Stimulated activated CD4-positive, alpha-beta T cell treated with anti-CD3 and anti-CD28 coated beads, Interleukin-4, amount 100 ng/mL, for 24 hours (primary cell): ENCODE results near the gene GPR39.

ENCODE experiments used
- DNase-seq: peaks from one replicate; pipeline ENCODE4 v3.0.0-alpha.2; 2020

The GPR39 gene

DNA sequence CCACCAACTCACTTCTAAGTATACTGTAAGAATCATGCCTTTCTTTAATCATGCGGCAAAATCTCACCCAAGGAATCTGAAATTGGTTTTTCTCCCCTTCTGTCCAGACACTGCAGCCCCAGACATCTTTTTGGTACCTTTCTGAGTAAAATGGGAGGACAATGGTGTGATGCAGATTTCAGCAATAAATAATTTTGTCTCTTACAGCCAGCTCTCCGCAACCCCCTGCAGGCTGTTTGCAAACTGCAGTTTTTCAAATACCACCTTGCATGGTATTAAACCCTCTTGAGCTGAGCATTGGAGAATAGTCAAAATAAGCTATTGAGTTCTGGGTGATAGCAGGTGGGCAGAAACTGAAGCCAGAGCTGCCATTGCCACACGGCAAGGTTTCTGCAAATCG lies 32.2 kb downstream of the GPR39 start:
- no peak for DNase-seq

DNA sequence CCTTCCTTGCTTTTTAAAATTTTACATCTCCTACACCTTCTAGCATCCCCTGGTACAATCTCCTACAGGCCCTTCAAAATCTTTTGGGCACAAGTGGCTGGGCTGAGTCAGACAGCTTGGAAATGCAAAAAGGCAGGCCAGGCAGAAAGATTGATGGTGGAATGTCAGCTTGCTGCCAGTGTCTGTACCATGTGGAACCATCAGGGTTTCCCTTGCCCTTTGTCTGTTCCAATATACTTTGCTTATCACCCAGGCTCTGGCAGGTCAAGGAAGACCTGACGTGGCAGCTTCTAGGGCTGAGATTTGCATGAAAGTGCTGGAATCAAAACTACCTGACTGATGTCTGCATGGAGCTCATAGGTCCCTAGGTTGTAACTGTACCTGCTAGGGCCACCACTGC lies 33.3 kb downstream of the GPR39 start:
- no peak for DNase-seq

DNA sequence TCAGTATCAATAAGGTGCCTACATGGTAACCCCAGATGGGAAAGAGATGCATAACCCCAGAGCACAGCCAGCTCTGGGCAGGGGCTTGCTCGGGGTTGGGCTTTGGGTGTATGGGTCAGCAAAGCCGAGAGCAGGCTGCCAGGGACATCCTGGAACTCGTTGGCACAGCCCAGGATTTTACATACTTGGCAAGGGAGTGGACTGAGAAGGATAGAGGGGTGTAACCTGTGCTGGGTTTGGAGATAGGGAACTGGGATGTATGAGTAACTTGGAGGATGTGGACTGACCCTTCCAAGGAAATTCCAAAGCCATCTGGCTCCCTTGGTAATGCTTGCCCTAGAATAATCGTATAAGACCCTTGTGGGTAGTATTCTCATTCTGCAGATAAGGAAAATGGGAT lies 44.2 kb downstream of the GPR39 start:
- no peak for DNase-seq

DNA sequence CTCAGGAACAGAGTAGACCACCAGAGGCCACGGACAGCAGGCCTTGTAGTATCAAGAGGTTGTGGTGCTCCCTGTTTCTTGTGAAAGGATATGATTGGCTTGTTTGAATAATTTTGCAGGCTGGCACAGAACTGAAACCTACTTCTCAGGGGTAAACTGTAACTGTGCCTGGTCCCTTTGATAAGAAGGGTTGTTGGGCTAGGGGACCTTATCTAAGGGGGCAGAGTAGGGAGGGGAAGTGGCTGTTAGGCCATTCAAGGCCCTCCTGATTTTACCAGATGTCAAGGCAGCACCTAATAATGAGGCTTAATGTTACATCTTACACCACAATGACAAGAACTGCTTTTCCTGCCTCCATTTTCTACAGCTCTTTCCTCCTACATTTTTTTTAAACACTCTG lies 45.6 kb downstream of the GPR39 start:
- DNase-seq = no peak

DNA sequence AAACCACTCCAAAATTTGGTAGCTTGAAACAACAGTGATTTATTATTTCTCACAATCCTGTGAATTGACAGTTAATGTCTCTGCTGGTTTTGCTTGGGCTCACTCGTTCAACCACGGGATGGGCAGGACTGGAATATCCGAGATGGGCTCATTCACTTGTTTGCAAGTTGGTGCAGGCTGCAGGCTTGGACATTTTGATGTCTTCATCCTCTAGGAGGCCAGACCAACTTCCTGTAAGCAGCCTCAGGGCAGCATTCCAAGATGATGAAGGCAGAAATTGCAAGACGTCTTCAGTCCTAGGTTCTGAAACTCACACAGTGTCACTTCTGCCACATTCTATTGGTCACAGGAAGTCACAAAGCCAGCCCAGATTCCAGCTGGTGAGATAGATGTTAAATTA lies 47.1 kb downstream of the GPR39 start:
- no peak for DNase-seq

DNA sequence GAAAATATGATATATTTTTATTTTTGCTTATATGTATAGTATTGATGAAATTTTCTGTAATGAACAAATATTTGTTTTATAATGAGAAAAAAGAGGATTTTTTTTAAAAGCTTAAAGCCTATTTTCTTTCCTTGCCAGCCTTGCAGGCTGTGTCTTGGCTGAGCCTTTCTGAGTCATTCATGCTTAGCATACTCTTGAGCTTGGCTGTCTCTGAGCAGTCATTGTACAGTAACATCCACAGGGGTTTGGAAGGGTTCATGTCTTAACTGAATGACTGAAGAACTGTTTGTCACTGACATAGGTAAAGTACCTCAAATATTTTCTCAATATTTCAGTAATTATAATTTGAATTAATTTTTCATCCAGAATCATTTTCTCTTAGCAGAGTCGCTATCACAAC lies 49.3 kb downstream of the GPR39 start:
- DNase-seq = no peak

DNA sequence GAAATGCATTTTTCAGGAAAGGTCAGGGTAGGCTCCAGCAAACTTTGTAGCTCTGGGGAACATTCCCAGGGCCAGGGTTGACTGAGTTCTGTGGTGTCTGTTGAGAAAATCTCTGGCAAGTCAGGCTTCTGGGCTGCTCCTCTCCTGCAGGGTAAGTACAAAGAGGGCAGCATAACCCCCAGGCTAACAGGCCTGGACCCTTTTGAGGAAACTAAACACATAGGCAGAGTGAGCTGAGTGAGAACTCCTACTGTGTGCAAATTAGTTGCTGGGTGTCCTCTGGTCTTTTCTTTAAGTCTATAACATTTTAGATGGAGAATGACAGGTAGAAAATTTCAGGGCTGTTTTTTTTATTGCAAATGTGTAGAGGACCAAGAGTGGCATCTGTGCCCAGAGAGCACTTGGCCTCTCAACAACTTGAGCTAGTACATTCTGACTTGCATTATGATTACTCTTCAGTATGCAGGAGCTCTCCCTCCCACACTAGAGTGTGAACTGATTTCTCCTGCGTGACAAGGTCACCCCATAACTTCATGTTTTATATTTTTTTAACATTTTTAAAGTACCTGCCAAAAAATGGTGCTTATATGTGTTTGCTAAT lies 49.9 kb downstream of the GPR39 start:
- DNase-seq = no peak

DNA sequence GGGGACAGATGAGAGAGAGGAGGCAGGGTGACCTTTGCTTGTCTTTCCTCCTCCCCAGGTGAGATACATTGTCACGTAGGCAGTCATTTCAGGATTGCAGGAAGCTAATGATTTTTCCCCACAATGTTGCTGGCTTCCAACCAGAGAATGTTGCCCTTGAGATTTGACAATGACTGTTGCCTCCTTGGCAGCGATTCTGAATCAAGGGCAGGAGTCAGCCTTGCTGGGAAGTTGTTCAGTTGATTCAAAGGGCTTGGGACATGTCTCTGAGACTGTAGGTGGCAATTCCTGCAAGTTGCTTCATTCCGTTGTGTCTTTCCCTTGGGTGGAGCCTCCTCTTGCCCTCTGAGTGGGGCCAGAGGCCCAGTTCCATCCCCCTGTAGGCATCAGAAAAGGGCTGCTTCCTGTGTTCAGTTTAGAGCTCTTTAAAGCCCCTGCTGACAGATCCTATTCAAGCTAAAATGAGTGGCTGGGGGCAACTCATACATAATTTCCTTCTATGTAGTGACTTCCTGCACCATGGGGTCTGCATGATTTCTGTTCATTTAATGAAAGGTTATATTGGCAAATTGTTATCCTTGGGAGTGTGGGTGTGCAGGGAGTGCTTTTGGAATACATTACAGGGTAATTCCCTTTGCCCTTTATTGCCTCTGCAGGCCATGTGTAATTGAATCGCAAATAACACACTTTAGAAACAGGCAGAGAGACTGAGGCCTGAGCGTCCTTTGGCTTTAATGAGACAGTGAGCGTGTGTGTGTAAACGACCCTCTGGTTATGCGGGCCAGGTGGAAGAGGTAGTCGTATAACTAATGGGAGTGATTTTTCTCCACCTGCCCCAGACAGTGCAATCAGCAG lies 52.4 kb downstream of the GPR39 start:
- DNase-seq = no peak

DNA sequence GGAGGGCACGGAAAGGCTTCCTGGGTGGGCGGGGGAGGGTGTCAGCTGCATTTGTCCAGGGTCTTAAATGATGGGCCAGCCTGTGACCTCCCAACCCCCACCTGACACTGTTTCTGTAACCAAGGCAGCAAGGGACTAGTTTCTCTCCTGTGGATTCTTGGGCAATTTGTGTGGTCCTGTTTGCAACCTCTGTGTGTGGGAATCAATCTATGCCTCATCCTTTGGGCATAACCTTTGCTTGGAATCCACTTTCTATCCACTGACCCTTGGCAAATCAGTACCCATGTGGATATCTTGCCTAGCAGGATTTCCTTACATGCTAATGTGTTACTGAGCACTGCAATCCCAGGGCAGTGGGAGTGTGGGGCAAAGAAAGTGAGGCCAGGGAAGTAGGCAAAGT lies 54.1 kb downstream of the GPR39 start:
- no peak for DNase-seq

DNA sequence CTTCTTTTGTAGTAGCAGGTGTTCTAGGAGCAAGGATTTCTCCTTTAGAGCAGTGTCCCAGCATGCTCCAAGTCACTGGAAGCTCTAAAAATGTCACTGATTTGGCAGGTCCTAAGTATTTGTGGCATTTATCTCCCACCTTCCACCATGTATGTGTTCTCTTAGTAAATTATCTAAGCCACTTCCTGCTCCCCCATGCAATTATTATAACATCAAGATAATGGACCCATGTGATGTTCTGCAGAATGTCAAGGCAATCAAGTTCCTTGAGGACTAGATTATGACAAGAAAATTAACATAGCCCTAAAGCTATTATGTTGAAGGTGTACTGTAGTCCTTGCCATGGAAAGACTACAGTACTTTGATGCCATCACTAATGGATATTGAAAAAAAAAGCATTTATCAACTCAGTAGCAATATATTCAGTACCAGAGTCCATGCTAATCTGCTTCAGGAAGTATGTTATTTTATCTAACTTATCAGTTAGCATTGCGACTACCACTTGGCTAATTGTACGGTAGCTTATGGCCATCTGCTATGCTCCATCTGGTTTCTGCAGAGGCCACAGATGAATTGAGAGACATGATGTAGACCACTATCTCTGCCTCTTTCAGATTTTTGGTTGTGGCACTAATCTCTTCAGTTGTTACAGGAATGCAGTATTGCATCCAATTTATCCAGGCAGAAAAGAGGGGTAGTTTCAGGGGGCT lies 56.7 kb downstream of the GPR39 start:
- no peak for DNase-seq

DNA sequence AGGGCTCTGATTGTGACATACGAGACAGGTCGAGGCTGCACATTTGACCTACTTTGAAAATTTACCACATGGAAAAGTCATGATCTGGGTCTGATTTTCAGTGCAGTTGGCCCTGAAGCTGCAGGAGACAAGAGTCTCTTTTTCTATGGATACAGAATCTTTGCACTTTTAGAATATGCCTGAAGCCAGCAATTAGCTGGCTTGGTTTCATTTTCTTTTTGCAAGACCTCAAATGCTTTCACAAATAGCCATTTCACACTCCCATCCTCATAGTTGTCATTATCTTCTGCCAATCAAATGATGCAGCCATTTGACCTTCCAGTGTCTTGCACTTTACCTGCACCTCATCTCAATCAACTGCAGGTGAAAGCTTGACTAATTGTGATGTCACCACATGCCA lies 59.0 kb downstream of the GPR39 start:
- no peak for DNase-seq

DNA sequence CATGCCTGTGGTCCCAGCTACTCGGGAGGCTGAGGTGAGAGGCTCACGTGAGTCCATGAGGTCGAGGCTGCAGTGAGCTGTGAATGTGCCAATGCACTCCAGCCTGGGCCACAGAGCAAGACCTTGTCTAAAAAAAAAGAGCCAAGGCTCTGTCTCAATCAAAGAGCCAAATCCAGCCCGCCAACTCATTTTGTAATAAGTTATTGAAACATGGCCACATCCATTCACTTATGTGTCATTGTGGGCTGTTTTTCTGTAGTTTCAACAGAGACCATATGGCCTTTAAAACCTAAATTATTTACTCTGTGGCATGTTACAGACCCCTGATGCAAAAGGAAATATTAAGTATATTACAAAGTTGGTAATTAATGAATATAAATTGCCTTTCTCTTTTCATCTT lies 60.8 kb downstream of the GPR39 start:
- no peak for DNase-seq

DNA sequence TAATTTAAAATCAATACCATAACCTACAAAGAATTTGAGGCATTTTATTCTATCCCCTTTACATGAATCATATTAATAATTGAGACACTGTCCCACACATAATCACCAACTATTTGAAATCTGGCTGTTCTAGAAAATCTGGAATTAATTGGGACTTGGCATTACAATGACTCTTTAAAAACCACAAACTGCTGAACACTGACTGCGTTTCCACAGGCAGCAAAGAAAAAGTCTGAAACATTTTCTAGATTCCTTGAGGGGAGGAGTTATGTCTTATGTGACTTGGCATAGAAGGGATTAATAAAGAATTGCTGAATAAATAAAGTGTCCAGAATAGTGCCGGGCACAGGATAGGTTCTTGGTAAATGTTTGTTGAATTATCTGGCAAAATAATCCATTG lies 61.4 kb downstream of the GPR39 start:
- DNase-seq = no peak

DNA sequence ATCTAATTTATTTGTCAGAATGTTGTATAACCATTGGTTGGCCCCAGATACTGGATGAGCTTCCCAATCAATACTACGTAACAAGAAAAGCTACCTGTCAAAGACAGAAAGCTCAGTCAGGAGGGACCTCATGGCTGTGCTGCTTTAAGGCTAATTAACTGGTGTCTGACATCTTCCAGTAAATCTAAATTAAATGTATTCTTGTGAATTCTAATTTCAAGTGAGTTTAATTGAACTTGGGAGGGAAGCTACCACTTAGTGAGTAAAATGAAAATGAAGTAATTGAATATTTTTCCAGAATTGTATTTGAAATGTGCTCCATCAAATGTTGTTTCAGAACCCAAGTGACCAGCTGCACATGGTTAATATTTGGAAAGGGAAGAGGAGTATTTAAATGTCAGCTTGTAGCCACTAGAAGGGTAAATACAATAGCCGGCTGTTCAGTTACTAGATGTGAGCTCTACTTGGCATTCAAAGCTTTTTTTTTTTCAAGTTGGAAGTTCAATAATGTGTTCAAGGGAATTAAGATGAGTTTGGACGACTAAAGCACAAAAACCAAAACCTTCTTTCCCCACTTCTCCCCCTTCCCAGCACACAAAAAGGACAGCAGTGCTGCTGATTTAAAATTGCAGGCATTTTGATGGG lies 62.0 kb downstream of the GPR39 start:
- DNase-seq = no peak

DNA sequence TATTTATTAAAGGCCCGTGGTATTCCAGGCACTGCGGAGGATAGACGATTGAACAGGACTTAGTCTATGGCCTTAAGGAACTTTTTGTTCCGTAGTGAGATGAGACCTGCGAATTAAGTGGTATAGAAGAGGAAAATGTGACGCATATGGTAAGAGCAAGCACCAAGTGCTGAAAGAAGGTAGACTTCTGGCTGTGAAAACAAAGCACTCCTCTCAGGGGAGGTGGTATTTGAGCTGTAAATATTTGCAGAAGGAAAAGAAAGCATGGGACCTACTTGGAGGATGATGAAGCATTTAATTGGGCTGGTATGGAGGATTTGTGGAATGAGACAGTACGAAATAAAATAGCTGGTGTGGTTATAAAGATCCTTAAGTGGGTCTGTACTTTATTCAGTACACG lies 62.5 kb downstream of the GPR39 start:
- no peak for DNase-seq

DNA sequence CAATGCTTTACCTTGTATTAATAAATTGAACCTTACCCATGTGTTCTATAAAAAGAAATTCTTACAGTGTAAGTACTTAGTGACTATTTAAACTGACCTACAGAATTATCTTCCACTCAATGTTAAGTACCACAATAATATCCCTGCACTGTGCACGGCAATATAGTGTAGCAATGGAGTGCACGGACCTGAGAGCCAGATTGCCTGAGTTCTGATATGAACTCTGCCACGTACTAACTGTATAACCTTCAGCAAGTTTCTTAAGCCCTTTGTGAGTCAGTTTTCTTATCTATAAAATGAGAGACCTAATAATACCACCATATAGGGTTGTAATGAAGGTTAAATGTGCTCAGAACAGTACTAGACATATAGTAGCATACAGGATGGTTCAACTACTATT lies 66.2 kb downstream of the GPR39 start:
- DNase-seq = no peak

DNA sequence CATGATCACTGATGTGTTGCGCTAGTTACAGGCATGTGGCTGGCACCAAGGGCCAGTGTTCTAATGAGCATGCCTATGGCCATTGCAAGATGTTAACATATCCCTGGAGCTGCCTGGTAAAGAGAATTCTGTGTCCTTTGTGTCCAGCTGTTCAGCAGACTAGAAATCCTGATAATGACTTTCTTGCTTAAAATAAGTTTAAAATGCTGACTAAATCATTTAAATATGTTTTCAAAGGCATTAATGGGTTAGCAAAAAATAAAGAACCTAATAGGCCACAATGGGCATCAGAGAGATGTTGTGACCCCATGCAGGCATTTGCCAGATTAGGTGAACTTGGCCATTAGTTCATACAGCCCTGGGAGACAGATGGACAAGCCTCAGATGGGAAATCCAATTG lies 67.5 kb downstream of the GPR39 start:
- no peak for DNase-seq

DNA sequence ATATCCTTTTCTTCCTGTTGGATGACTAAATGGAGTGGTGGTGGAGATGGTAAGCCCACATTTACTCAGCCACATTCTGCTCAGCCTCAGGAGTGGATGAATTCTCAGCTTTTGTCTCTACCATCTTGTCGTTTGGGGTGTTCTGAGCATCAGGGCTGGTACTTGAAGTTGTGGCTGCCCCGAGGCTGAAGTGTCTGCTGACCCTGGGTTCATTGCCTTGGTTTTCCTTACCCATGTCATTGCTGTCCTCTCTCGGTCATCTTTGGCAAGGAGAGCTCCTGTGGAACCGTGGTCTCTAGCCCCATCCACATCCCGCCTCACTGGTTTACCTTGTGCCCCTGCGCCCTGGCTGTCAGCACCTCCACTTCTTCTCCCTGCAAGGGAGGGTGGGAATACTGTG lies 71.9 kb downstream of the GPR39 start:
- no peak for DNase-seq

DNA sequence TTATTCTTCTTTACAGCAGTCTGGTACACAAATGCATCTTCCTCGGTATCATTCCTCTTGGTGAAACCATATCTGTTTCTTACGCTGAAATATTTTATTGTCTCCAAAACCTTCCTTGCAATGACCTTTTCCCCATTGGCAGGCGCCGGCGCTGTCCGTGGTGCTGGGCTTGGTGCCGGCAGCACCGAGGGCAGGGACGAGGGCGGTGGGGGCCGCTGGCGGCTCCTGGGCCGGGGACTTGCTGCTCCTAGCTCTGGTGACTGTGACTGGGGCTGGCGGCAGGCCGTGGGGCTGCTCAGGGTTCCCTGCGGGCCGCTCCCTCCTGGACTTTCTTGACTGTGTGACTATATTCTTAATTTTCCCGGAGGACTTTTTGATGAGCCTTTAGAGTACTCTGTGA lies 72.5 kb downstream of the GPR39 start:
- no peak for DNase-seq

DNA sequence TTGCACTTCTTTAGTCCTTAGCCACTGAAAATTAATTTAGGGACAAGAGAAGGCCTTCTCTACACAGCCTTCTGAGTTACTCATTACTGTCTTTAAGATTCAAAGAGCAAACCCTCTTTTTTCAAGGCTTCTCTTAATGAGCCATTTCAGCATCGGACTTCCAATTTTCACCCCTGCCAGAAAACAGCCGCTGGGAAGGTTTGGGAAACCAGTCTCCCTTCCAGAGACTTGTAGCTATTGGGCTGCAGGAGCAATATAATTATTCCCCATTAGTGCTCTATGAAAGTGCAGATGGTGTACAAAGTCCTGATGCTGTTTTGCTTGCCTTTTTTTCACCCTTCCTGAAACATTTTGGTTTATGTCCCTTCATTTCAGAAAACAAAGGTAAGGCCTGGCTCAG lies 79.3 kb downstream of the GPR39 start:
- DNase-seq = no peak

DNA sequence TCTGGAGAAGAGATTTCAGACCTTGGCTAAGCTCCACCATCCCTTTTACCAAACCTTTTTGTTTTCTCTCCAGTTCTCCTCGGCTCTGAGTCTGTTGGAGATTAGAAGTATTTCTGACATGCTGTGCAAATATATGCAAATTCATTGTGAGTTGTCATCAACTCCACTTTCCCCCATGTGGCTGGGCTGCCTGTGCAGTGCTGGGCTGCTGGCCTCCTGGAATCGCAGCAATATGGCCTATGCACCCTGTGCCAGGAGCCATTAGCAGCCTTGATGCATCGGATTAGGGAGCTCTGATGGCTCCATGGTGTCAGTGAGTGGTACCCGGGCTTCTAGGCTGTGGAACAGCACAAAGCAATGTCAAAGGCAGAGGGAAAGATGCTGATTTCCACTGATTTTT lies 80.0 kb downstream of the GPR39 start:
- DNase-seq = no peak

DNA sequence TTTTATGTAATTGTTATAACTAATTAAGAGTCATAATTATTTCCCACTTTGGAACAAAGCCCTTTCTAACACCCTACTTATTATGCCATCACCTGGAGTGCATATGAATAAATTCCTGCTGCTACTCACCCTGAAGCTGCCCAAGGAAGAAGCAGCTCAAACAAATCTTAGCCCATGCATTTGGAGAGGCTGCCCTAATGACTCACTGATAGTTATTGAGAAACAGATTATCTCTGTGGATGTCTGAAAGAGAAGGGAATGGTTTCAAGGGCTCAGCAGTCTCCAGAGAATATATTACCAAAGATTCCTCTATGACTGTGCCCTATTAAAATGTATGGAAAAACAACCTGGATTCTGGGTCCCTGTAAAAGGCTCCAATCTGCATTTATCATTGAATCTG lies 81.0 kb downstream of the GPR39 start:
- DNase-seq = no peak

DNA sequence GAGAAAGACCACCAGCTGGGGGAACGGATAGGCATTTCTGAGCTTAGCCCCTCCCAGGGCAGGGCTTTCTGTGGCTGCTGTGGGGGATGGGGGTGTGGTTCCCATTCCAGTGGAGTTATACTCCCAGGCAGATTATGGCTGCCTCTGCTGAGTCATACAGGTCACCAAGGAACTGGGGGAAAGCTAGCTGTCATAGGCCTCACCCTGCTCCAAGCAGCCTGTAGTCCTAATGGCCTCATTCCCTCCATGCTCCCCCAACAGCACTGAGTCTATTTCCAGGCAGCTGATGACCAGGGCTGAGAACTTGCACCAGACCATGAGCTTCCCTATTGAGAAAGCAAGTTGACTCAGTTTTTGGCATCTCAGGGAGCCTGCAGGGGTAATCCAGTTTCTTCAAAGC lies 87.1 kb downstream of the GPR39 start:
- no peak for DNase-seq

DNA sequence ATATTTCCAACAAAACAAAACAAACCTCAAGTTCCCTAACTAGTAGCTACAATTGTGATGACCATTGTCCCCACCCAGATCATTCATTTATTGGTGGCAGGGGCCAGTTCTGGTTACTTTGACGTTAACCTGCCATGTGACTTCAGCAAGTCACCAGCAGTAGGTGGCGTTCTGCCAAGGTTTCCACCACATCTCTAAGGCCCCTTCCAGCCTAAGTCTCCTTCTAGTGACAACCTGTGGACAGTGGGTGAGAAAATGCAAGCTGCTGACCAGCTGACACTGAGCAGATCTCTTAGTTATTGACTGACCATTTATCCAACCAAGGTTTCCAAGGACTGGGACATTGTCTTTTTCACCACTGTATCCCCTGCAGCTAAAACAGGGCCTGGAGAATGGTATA lies 98.4 kb downstream of the GPR39 start:
- DNase-seq = no peak
